HEK293 (cell line): Measurements from ENCODE around the gene LRRN4.

Source experiments
- CTCF ChIA-PET: fragments of 350-600 bp; formaldehyde crosslinking; extraction: SDS; loops from one replicate; lab custom pipeline; 2021; ENCODE audit warnings: antibody characterized with exemption; lab: Yijun Ruan, JAX
- POLR2A ChIA-PET: fragments of 300-600 bp; formaldehyde crosslinking; extraction: SDS; loops from one replicate; lab custom pipeline; 2020; ENCODE audit warnings: antibody characterized with exemption, inconsistent platforms; lab: Yijun Ruan, JAX
- H3K27ac ChIP-seq: fragments of 200-500 bp; sonication (Bioruptor generic); 2 replicates; pipeline ENCODE4 v1.5.1; 2014; ENCODE audit warnings: low read depth, low read length, control low read depth, inconsistent platforms; ENCODE audit errors: extremely low read depth
- H3K36me3 ChIP-seq, 2 experiments: fragments of 200-500 bp in 1 of 2; sonication (Bioruptor generic) in 1 of 2; 1 replicate in 1 of 2; 2 replicates in 1 of 2; pipeline ENCODE4 v1.5.1; 2014 to 2017; ENCODE audit warnings: inconsistent platforms in 2 of 2, low read length in 2 of 2; ENCODE audit not compliant: control insufficient read depth in 2 of 2, insufficient read depth in 1 of 2
- H3K4me1 ChIP-seq: fragments of 200-500 bp; sonication (Bioruptor generic); 2 replicates; pipeline ENCODE4 v1.5.1; 2014; ENCODE audit warnings: mild to moderate bottlenecking, low read length, inconsistent platforms; ENCODE audit not compliant: control insufficient read depth, insufficient read depth
- H3K4me3 ChIP-seq: 2 replicates; pipeline ENCODE4 v1.5.1; 2011; ENCODE audit warnings: low read depth, mild to moderate bottlenecking, control low read depth, low read length, moderate library complexity
- H3K9me3 ChIP-seq: fragments of 200-500 bp; sonication (Bioruptor generic); 2 replicates; pipeline ENCODE4 v1.5.1; 2014; ENCODE audit warnings: low read depth, low read length, inconsistent platforms; ENCODE audit not compliant: control insufficient read depth, insufficient read depth
- MYNN ChIP-seq: fragments of 450-650 bp; formaldehyde crosslinking; IDR thresholded peaks from 2 replicates; pipeline ENCODE4 v1.5.1; 2016; ENCODE audit warnings: missing biosample characterization, missing genetic modification characterization, borderline replicate concordance
- ZNF239 ChIP-seq: fragments of 450-650 bp; formaldehyde crosslinking; IDR thresholded peaks from 2 replicates; pipeline ENCODE4 v1.5.1; 2016; ENCODE audit warnings: missing biosample characterization, missing genetic modification characterization
- ZNF311 ChIP-seq: fragments of 450-650 bp; formaldehyde crosslinking; IDR thresholded peaks from 2 replicates; pipeline ENCODE4 v1.5.1; 2017; ENCODE audit warnings: missing biosample characterization, missing genetic modification characterization, borderline replicate concordance
- ZNF341 ChIP-seq: fragments of 450-650 bp; formaldehyde crosslinking; IDR thresholded peaks from 2 replicates; pipeline ENCODE4; 2016; ENCODE audit warnings: low read depth, missing biosample characterization, missing genetic modification characterization
- ZNF350 ChIP-seq: fragments of 450-650 bp; formaldehyde crosslinking; IDR thresholded peaks from 2 replicates; pipeline ENCODE4 v1.5.0; 2017; ENCODE audit warnings: missing biosample characterization, mild to moderate bottlenecking, missing genetic modification characterization
- ZNF394 ChIP-seq: fragments of 450-650 bp; formaldehyde crosslinking; IDR thresholded peaks from 2 replicates; pipeline ENCODE4 v1.5.1; 2016; ENCODE audit warnings: missing biosample characterization, missing genetic modification characterization, mild to moderate bottlenecking, moderate library complexity, borderline replicate concordance
- ZNF404 ChIP-seq: fragments of 450-650 bp; formaldehyde crosslinking; IDR thresholded peaks from 2 replicates; pipeline ENCODE4 v1.5.1; 2017; ENCODE audit warnings: missing biosample characterization, missing genetic modification characterization
- ZNF654 ChIP-seq: fragments of 450-650 bp; formaldehyde crosslinking; IDR thresholded peaks from 2 replicates; pipeline ENCODE4 v1.5.1; 2016; ENCODE audit warnings: low read depth, missing biosample characterization, missing genetic modification characterization
- ZNF792 ChIP-seq: fragments of 450-650 bp; formaldehyde crosslinking; IDR thresholded peaks from 2 replicates; pipeline ENCODE4 v1.5.1; 2016; ENCODE audit warnings: missing biosample characterization, missing genetic modification characterization
- ZXDB ChIP-seq: fragments of 450-650 bp; formaldehyde crosslinking; IDR thresholded peaks from 2 replicates; pipeline ENCODE4 v1.5.1; 2016; ENCODE audit warnings: missing biosample characterization, missing genetic modification characterization
- TF ChIP-seq, protein P1 (sequence below): fragments of 450-650 bp; formaldehyde crosslinking; IDR thresholded peaks from 2 replicates; pipeline ENCODE4 v1.5.1; 2017; ENCODE audit warnings: missing biosample characterization, missing genetic modification characterization
- TF ChIP-seq, protein P2 (sequence below): fragments of 450-650 bp; formaldehyde crosslinking; conservative IDR thresholded peaks from 2 replicates; pipeline ENCODE4 v1.5.1; 2016; ENCODE audit warnings: low read depth, missing biosample characterization, missing genetic modification characterization
- TF ChIP-seq, protein P3 (sequence below): fragments of 450-650 bp; formaldehyde crosslinking; IDR thresholded peaks from 2 replicates; pipeline ENCODE4 v1.5.1; 2016; ENCODE audit warnings: missing biosample characterization, missing genetic modification characterization, low read depth
- TF ChIP-seq, protein P4 (sequence below): fragments of 450-650 bp; IDR thresholded peaks from 2 replicates; pipeline ENCODE4 v1.5.1; 2018; ENCODE audit warnings: missing biosample characterization, missing genetic modification characterization
- TF ChIP-seq, protein P5 (sequence below): fragments of 450-650 bp; formaldehyde crosslinking; IDR thresholded peaks from 2 replicates; pipeline ENCODE4 v1.5.1; 2017; ENCODE audit warnings: missing biosample characterization, mild to moderate bottlenecking, missing genetic modification characterization, moderate library complexity
- TF ChIP-seq, protein P6 (sequence below): fragments of 450-650 bp; formaldehyde crosslinking; IDR thresholded peaks from 2 replicates; pipeline ENCODE4 v1.5.1; 2017; ENCODE audit warnings: missing biosample characterization, missing genetic modification characterization

The LRRN4 gene

DNA sequence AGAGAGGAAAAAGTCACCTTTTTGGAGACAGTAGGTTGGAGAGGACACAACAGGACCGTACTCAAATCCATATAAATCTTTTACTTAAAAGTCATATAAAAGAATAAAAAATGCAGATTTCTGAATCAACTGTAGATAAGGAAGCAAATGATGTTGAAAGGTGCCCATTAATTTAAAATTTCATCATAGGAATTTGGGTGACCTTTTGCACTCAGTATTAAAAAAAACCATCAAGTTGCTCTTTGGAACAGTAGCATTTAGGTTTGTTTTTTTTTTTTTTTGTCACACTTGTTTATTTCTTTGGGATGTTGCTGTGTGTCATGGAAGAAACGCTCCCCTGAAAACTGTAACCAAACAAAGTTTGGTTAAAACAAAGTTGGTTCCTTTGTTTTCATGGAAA lies 20.9 kb upstream of the LRRN4 start:
- H3K4me1 ChIP-seq: no peaks in the 10 kb centered on the region
- CTCF ChIA-PET: interaction anchor here (0.6 to 3.7 kb wide), 13 partner anchors 12 to 1001 kb away, joined by 3 to 18 read pairs (median 4); no protein-coding TSS in a partner anchor
- TF ChIP-seq MYNN (no peak), ZNF341 (tag by site-specific recombination) (no peak), ZNF394 (tag by site-specific recombination) (no peak), ZNF239 (tag by site-specific recombination) (no peak), ZNF404 (tag by site-specific recombination) (no peak), ZNF350 (no peak), ZNF792 (tag by site-specific recombination) (no peak), ZNF311 (tag by site-specific recombination) (no peak)
- TF ChIP-seq, protein P1, sequence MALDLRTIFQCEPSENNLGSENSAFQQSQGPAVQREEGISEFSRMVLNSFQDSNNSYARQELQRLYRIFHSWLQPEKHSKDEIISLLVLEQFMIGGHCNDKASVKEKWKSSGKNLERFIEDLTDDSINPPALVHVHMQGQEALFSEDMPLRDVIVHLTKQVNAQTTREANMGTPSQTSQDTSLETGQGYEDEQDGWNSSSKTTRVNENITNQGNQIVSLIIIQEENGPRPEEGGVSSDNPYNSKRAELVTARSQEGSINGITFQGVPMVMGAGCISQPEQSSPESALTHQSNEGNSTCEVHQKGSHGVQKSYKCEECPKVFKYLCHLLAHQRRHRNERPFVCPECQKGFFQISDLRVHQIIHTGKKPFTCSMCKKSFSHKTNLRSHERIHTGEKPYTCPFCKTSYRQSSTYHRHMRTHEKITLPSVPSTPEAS (tag by site-specific recombination): no peak
- TF ChIP-seq, protein P2, sequence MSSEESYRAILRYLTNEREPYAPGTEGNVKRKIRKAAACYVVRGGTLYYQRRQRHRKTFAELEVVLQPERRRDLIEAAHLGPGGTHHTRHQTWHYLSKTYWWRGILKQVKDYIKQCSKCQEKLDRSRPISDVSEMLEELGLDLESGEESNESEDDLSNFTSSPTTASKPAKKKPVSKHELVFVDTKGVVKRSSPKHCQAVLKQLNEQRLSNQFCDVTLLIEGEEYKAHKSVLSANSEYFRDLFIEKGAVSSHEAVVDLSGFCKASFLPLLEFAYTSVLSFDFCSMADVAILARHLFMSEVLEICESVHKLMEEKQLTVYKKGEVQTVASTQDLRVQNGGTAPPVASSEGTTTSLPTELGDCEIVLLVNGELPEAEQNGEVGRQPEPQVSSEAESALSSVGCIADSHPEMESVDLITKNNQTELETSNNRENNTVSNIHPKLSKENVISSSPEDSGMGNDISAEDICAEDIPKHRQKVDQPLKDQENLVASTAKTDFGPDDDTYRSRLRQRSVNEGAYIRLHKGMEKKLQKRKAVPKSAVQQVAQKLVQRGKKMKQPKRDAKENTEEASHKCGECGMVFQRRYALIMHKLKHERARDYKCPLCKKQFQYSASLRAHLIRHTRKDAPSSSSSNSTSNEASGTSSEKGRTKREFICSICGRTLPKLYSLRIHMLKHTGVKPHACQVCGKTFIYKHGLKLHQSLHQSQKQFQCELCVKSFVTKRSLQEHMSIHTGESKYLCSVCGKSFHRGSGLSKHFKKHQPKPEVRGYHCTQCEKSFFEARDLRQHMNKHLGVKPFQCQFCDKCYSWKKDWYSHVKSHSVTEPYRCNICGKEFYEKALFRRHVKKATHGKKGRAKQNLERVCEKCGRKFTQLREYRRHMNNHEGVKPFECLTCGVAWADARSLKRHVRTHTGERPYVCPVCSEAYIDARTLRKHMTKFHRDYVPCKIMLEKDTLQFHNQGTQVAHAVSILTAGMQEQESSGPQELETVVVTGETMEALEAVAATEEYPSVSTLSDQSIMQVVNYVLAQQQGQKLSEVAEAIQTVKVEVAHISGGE (tag by site-specific recombination): no peak
- TF ChIP-seq, protein P3, sequence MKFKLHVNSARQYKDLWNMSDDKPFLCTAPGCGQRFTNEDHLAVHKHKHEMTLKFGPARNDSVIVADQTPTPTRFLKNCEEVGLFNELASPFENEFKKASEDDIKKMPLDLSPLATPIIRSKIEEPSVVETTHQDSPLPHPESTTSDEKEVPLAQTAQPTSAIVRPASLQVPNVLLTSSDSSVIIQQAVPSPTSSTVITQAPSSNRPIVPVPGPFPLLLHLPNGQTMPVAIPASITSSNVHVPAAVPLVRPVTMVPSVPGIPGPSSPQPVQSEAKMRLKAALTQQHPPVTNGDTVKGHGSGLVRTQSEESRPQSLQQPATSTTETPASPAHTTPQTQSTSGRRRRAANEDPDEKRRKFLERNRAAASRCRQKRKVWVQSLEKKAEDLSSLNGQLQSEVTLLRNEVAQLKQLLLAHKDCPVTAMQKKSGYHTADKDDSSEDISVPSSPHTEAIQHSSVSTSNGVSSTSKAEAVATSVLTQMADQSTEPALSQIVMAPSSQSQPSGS (tag by site-specific recombination): no peak
- TF ChIP-seq, protein P4, sequence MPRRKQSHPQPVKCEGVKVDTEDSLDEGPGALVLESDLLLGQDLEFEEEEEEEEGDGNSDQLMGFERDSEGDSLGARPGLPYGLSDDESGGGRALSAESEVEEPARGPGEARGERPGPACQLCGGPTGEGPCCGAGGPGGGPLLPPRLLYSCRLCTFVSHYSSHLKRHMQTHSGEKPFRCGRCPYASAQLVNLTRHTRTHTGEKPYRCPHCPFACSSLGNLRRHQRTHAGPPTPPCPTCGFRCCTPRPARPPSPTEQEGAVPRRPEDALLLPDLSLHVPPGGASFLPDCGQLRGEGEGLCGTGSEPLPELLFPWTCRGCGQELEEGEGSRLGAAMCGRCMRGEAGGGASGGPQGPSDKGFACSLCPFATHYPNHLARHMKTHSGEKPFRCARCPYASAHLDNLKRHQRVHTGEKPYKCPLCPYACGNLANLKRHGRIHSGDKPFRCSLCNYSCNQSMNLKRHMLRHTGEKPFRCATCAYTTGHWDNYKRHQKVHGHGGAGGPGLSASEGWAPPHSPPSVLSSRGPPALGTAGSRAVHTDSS (tag by site-specific recombination): no peak
- TF ChIP-seq, all 188 proteins: peak for 0
- Histone ChIP-seq H3K27ac (no peak overlapping the region), H3K4me3 (no peak overlapping the region), H3K9me3 (no peaks in the 10 kb centered on the region), H3K36me3 (no peaks in the 10 kb centered on the region; a peak in 1 of 3 replicates)
- POLR2A ChIA-PET: no interaction called here

DNA sequence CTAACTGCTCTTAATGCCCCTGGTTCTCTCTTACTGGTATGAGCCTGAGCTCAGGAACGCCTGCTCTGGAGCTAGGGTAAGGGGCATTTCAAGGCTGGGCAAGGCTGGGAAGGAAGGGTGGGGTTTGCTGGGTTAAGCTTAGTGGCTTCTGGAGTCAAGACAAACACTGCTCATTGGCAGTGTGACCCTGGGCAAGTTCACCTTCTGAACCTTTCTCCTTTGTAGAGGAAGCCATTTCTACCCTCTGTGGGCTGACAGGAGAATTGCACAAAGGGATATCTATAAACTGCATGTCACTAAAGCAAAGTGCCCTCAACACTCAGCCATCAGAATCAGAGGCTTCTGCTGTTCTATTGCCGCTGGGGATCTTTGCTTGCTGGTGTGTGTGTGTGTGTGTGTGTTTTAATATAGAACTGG lies 20.3 kb upstream of the LRRN4 start:
- Histone ChIP-seq H3K9me3 (no peaks in the 10 kb centered on the region), H3K4me3 (no peak overlapping the region), H3K4me1 (no peaks in the 10 kb centered on the region), H3K36me3 (no peaks in the 10 kb centered on the region; a peak in 1 of 3 replicates), H3K27ac (no peak overlapping the region)
- TF ChIP-seq ZNF654 (0 out of 2 replicates have a peak, but pooled peaks have one; percentile 16), ZXDB (tag by site-specific recombination) (no peak)
- TF ChIP-seq, protein P5, sequence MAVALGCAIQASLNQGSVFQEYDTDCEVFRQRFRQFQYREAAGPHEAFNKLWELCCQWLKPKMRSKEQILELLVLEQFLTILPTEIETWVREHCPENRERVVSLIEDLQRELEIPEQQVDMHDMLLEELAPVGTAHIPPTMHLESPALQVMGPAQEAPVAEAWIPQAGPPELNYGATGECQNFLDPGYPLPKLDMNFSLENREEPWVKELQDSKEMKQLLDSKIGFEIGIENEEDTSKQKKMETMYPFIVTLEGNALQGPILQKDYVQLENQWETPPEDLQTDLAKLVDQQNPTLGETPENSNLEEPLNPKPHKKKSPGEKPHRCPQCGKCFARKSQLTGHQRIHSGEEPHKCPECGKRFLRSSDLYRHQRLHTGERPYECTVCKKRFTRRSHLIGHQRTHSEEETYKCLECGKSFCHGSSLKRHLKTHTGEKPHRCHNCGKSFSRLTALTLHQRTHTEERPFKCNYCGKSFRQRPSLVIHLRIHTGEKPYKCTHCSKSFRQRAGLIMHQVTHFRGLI (tag by site-specific recombination): no peak
- TF ChIP-seq, protein P6, sequence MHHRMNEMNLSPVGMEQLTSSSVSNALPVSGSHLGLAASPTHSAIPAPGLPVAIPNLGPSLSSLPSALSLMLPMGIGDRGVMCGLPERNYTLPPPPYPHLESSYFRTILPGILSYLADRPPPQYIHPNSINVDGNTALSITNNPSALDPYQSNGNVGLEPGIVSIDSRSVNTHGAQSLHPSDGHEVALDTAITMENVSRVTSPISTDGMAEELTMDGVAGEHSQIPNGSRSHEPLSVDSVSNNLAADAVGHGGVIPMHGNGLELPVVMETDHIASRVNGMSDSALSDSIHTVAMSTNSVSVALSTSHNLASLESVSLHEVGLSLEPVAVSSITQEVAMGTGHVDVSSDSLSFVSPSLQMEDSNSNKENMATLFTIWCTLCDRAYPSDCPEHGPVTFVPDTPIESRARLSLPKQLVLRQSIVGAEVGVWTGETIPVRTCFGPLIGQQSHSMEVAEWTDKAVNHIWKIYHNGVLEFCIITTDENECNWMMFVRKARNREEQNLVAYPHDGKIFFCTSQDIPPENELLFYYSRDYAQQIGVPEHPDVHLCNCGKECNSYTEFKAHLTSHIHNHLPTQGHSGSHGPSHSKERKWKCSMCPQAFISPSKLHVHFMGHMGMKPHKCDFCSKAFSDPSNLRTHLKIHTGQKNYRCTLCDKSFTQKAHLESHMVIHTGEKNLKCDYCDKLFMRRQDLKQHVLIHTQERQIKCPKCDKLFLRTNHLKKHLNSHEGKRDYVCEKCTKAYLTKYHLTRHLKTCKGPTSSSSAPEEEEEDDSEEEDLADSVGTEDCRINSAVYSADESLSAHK (tag by site-specific recombination): no peak
- ChIA-PET POLR2A (no interaction called here), CTCF (interaction anchor here (0.8 to 3.7 kb wide), 12 partner anchors 8 to 546 kb away, joined by 3 to 18 read pairs (median 4); no protein-coding TSS in a partner anchor)
